GM19099 (cell line): ENCODE results near the gene SPAG9.

Experiments used
- POLR2A ChIP-seq: IDR thresholded peaks from 3 replicates; pipeline ENCODE4 v1.6.1; 2011; ENCODE audit warnings: low read depth; ENCODE audit not compliant: insufficient read length; ENCODE audit errors: extremely low read depth

The SPAG9 gene

GRCh38 chr17:50949128-50949988 lies 171.3 kb downstream of the SPAG9 start:
- TF ChIP-seq POLR2A = no peak

GRCh38 chr17:50948711-50949110 lies 172.0 kb downstream of the SPAG9 start:
- TF ChIP-seq POLR2A = no peak

GRCh38 chr17:50947782-50948543 lies 172.7 kb downstream of the SPAG9 start:
- TF ChIP-seq POLR2A = no peak

- TF ChIP-seq POLR2A = no peak
Measured at GRCh38 chr17:50946891-50947781, 173.5 kb downstream of the SPAG9 start.

- no peak for TF ChIP-seq POLR2A
Measured at GRCh38 chr17:50946223-50946890, 174.3 kb downstream of the SPAG9 start.

GRCh38 chr17:50945779-50946222 lies 174.9 kb downstream of the SPAG9 start:
- TF ChIP-seq POLR2A = no peak

- TF ChIP-seq POLR2A = no peak
Measured at GRCh38 chr17:50944902-50945720, 175.6 kb downstream of the SPAG9 start.

GRCh38 chr17:50944054-50944901 lies 176.4 kb downstream of the SPAG9 start:
- no peak for TF ChIP-seq POLR2A

GRCh38 chr17:50943575-50943933 lies 177.1 kb downstream of the SPAG9 start:
- no peak for TF ChIP-seq POLR2A

GRCh38 chr17:50939795-50940684 lies 180.6 kb downstream of the SPAG9 start:
- no peak for TF ChIP-seq POLR2A

GRCh38 chr17:50939542-50939794 lies 181.2 kb downstream of the SPAG9 start:
- no peak for TF ChIP-seq POLR2A
